OCI-LY3 (cell line): ENCODE results near the gene UBE2R2.

Source experiments
- CTCF ChIP-seq: fragments of 200-600, 300-600 bp; sonication (generic); IDR thresholded peaks from 2 replicates; pipeline ENCODE4 v1.5.1; 2014; ENCODE audit warnings: antibody characterized with exemption, low read length, low read depth
- EZH2phosphoT487 ChIP-seq: fragments of 200-600 bp; shearing (Covaris generic); IDR thresholded peaks from 2 replicates; pipeline ENCODE4 v1.6.1; 2018; ENCODE audit warnings: antibody characterized with exemption, mixed run types, low read depth

GRCh38 chr9:33776578-33776977 is 40.4 kb upstream of the UBE2R2 start:
- TF ChIP-seq CTCF (no peak), EZH2phosphoT487 (no peak)
